Esophagus muscularis mucosa (tissue), 4 donors: Measurements from ENCODE around the gene MTCH1. TPM values are rescaled to one million over a fixed set of nuclear protein-coding genes. Genes with fewer than 3 reads are reported as not detected.

Experiments used
- DNase-seq: peaks from one replicate; pipeline ENCODE4 v3.0.0-alpha.2; 2017; ENCODE audit errors: extremely low spot score
- H3K27ac ChIP-seq, 4 donors: fragments of 200-600 bp; sonication (generic); replicated peaks in 1 of 4; 1 replicate in 3 of 4; 2 replicates in 1 of 4; pipeline ENCODE4 v1.5.1; 2016 to 2019; ENCODE audit warnings: mild to moderate bottlenecking in 1 of 4
- H3K27me3 ChIP-seq, 4 donors: fragments of 200-600 bp; sonication (generic); one replicate each; pipeline versions ENCODE4 v1.5.1 to v1.6.0; 2016 to 2019
- H3K36me3 ChIP-seq, 4 donors: fragments of 200-600 bp; sonication (generic); one replicate each; pipeline ENCODE4 v1.5.1; 2016 to 2019
- H3K4me1 ChIP-seq, 4 donors: fragments of 200-600 bp; sonication (generic); one replicate each; pipeline ENCODE4 v1.5.1; 2016 to 2019
- H3K4me3 ChIP-seq, 4 donors: fragments of 200-600 bp; sonication (generic); 1 replicate in 2 of 4; 2 replicates in 2 of 4; pipeline ENCODE4 v1.5.1; 2016 to 2019; ENCODE audit warnings: mild to moderate bottlenecking in 4 of 4, moderate library complexity in 1 of 4
- H3K9me3 ChIP-seq, 4 donors: fragments of 200-600 bp; sonication (generic); 1 replicate in 3 of 4; 2 replicates in 1 of 4; pipeline ENCODE4 v1.5.1; 2016 to 2019
- CTCF ChIP-seq, 3 experiments: fragments of 200-600 bp in 2 of 3; fragments of 450-650 bp in 1 of 3; sonication (generic) in 2 of 3; IDR thresholded peaks; one replicate each; pipeline ENCODE4 v1.5.1; 2017 to 2019; ENCODE audit warnings: antibody characterized with exemption in 3 of 3, mild to moderate bottlenecking in 2 of 3, moderate library complexity in 1 of 3
- EP300 ChIP-seq: sonication (generic); formaldehyde crosslinking; IDR thresholded peaks from one replicate; pipeline ENCODE4 v1.6.1; 2017; ENCODE audit warnings: antibody characterized with exemption
- POLR2A ChIP-seq: fragments of 450-650 bp; IDR thresholded peaks from one replicate; pipeline ENCODE4 v1.6.1; 2017; ENCODE audit warnings: antibody characterized with exemption, moderate library complexity, mild to moderate bottlenecking, low read depth
- POLR2AphosphoS5 ChIP-seq, 2 donors: sonication (generic); formaldehyde crosslinking; IDR thresholded peaks; one replicate each; pipeline ENCODE4 v1.6.1; 2017; ENCODE audit warnings: antibody characterized with exemption in 2 of 2
- WGBS: methylation state at CpG from one replicate; pipeline ENCODE4 v1.1.5; 2018; 5-methylcytosine and 5-hydroxymethylcytosine counted together
- intact Hi-C: fragments of 100-400 bp; cut with DNase I; formaldehyde crosslinking; loops from one replicate; pipeline ENCODE4 v1.15.1; 2023
- total RNA-seq, 4 donors: library from RNA; depleted of rRNA; stranded (reverse); fragments of >200 nt; gene quantifications; one replicate each; pipeline versions ENCODE4 v1.1.0 to v1.2.1, GENCODE V29; 2016

The MTCH1 gene
- total RNA-seq, 4 donors from 2014 or later = 205 to 258 (median 232) TPM

- TF ChIP-seq POLR2A = no peak
- no peak for TF ChIP-seq EP300
- no peak overlapping the region for H3K4me3 ChIP-seq
- no peaks in the 10 kb centered on the region for H3K9me3 ChIP-seq
- peak overlapping the region in 3 of 4 donors; percentile 1 to 54 (median 23) for H3K27ac ChIP-seq
- H3K27me3 ChIP-seq = peaks cover 0 to 3% (median 0%) of the 10 kb centered on the region in 4 donors
- DNase-seq = no peak
- peaks cover 21 to 47% (median 37%) of the 10 kb centered on the region in 4 donors for H3K36me3 ChIP-seq
- intact Hi-C loops = loop anchor here (5.0 kb wide), 2 partner anchors 74 to 94 kb away; partner anchors contain the start of gene C6orf89
- peaks cover 67 to 85% (median 71%) of the 10 kb centered on the region in 4 donors for H3K4me1 ChIP-seq
- 66% methylated on average over 12 of the region's 14 CpGs for WGBS
Measured at GRCh38 chr6:36980876-36981619, 4.9 kb downstream of the MTCH1 start.

- peaks cover 66 to 94% (median 71%) of the 10 kb centered on the region in 4 donors for H3K4me1 ChIP-seq
- no peaks in the 10 kb centered on the region for H3K9me3 ChIP-seq
- TF ChIP-seq POLR2AphosphoS5 (IDR thresholded peaks at IDR 0.05) (no peak), CTCF (IDR thresholded peaks at IDR 0.05) (no peak), POLR2A (no peak), EP300 (no peak)
- DNase-seq = no peak
- peak overlapping the region in 3 of 4 donors; percentile 1 to 54 (median 17) for H3K27ac ChIP-seq
- H3K36me3 ChIP-seq = peaks cover 31 to 57% (median 46%) of the 10 kb centered on the region in 4 donors
- no peaks in the 10 kb centered on the region for H3K27me3 ChIP-seq
- no peak overlapping the region for H3K4me3 ChIP-seq
- intact Hi-C loops = loop anchor here (5.0 kb wide), 2 partner anchors 73 to 93 kb away; partner anchors contain the start of gene C6orf89
- 61% methylated on average over 6 of the region's 6 CpGs for WGBS
Measured at GRCh38 chr6:36980129-36980528, 5.9 kb downstream of the MTCH1 start.

- DNase-seq = no peak
- 27% methylated on average over 4 of the region's 4 CpGs for WGBS
- H3K9me3 ChIP-seq = no peaks in the 10 kb centered on the region
- intact Hi-C loops = loop anchor here (5.0 kb wide), 1 partner anchor 38 kb away; no protein-coding TSS in a partner anchor
- peak overlapping the region in 3 of 4 donors; percentile 1 to 54 (median 25) for H3K27ac ChIP-seq
- no peak overlapping the region for H3K4me3 ChIP-seq
- TF ChIP-seq POLR2AphosphoS5 (IDR thresholded peaks at IDR 0.05) (peak in 1 of 2 donors; percentile 61), CTCF (IDR thresholded peaks at IDR 0.05) (peak; percentile 53 to 68 (median 63)), POLR2A (no peak), EP300 (no peak)
- no peaks in the 10 kb centered on the region for H3K27me3 ChIP-seq
- peaks cover 58 to 94% (median 63%) of the 10 kb centered on the region in 4 donors for H3K4me1 ChIP-seq
- peaks cover 38 to 64% (median 54%) of the 10 kb centered on the region in 4 donors for H3K36me3 ChIP-seq
Measured at GRCh38 chr6:36979347-36979742, 6.7 kb downstream of the MTCH1 start.

- peaks cover 45 to 71% (median 60%) of the 10 kb centered on the region in 4 donors for H3K36me3 ChIP-seq
Measured at GRCh38 chr6:36978421-36979346, 7.3 kb downstream of the MTCH1 start.

More at GRCh38 chr6:36978421-36979346, 7.3 kb downstream of the MTCH1 start:
- WGBS = 68% methylated on average over 11 of the region's 11 CpGs
- Histone ChIP-seq H3K9me3 (no peaks in the 10 kb centered on the region), H3K4me1 (peaks cover 52 to 90% (median 58%) of the 10 kb centered on the region in 4 donors), H3K4me3 (no peak overlapping the region), H3K27ac (peak overlapping the region in 2 of 4 donors; percentile 31 to 54), H3K27me3 (no peaks in the 10 kb centered on the region)
- intact Hi-C loops = loop anchor here (5.0 kb wide), 1 partner anchor 39 kb away; no protein-coding TSS in a partner anchor
- no peak for DNase-seq
- TF ChIP-seq POLR2A (no peak), POLR2AphosphoS5 (IDR thresholded peaks at IDR 0.05) (no peak), EP300 (no peak), CTCF (IDR thresholded peaks at IDR 0.05) (no peak)
